ENCODE data around the gene SEMA4G. TPM values are rescaled to one million over a fixed set of nuclear protein-coding genes. Genes with fewer than 3 reads are reported as not detected.

The SEMA4G gene
- total and polyA plus RNA-seq, 2 of the 13 experiments (the other 11 are each of a cell fraction or from before 2014, with no cell fraction given) = 46.2 to 207 TPM

DNA sequence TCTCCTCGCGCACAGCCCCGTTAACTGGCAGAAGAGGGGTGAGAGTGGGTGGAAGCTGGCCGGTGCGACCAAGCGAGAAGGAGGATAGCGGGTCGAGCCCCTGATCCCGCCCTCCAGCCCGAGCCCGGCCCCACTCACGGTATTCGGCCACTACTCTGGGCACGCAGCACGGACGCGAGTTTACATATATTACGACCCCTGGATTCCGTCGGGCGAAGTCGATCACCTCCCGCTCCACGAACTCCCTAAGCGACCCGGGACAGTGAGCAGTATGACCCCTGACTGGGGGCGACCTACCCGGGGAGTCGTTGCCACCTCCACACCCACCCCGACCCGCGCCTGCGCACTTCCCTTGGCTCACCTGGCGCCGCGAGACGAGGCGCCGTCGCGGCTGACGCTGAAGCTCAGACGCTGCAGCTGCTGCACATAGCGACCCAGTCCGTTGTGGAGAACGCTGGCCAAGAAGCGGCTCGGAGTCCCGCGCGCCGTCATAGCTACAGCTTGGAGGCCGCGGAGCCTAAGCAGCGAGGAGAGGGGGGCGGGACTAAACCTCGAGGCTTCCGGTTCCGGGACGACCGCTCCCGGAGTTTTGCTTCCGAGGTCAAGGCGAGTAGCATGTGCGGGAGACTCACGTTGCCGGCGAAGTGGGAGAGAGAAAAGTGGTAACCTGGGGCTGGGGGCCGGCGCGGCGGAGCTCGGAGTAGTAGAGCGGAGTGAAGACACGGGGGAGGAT, 17.8 kb downstream of the SEMA4G start, which contains the start of the genes MRPL43 and TWNK (continued):
- TF ChIP-seq, protein P1, sequence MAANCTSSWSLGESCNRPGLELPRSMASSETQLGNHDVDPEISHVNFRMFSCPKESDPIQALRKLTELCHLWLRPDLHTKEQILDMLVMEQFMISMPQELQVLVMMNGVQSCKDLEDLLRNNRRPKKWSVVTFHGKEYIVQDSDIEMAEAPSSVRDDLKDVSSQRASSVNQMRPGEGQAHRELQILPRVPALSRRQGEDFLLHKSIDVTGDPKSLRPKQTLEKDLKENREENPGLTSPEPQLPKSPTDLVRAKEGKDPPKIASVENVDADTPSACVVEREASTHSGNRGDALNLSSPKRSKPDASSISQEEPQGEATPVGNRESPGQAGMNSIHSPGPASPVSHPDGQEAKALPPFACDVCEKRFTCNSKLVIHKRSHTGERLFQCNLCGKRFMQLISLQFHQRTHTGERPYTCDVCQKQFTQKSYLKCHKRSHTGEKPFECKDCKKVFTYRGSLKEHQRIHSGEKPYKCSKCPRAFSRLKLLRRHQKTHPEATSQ (CRISPR knock-in tag; IDR thresholded peaks at IDR 0.05; ENCODE audit: borderline replicate concordance) = no peak; the same call in none of the 2 replicates
- TF ChIP-seq, protein P2, sequence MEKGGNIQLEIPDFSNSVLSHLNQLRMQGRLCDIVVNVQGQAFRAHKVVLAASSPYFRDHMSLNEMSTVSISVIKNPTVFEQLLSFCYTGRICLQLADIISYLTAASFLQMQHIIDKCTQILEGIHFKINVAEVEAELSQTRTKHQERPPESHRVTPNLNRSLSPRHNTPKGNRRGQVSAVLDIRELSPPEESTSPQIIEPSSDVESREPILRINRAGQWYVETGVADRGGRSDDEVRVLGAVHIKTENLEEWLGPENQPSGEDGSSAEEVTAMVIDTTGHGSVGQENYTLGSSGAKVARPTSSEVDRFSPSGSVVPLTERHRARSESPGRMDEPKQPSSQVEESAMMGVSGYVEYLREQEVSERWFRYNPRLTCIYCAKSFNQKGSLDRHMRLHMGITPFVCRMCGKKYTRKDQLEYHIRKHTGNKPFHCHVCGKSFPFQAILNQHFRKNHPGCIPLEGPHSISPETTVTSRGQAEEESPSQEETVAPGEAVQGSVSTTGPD (CRISPR knock-in tag; IDR thresholded peaks at IDR 0.05) = no peak
- TF ChIP-seq NFKBIZ (CRISPR knock-in tag; IDR thresholded peaks at IDR 0.05) = 0 out of 2 replicates have a peak, but pooled peaks have one; percentile 27
- TF ChIP-seq YEATS4 (CRISPR knock-in tag; IDR thresholded peaks at IDR 0.05; ENCODE audit: borderline replicate concordance) = peak; percentile 29; the same call in 1 of the 2 replicates
- no peak for TF ChIP-seq SIX1 (CRISPR knock-in tag; IDR thresholded peaks at IDR 0.05; ENCODE audit: borderline replicate concordance)
- TF ChIP-seq MAFF (IDR thresholded peaks at IDR 0.05; ENCODE audit: low read depth, low read length) = no peak
- TF ChIP-seq ZNF530 (CRISPR knock-in tag; IDR thresholded peaks at IDR 0.05; ENCODE audit: low read depth) = no peak
- TF ChIP-seq, protein P3, sequence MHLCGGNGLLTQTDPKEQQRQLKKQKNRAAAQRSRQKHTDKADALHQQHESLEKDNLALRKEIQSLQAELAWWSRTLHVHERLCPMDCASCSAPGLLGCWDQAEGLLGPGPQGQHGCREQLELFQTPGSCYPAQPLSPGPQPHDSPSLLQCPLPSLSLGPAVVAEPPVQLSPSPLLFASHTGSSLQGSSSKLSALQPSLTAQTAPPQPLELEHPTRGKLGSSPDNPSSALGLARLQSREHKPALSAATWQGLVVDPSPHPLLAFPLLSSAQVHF (CRISPR knock-in tag; IDR thresholded peaks at IDR 0.05) = peak; percentile 80
- peak; percentile 40 for TF ChIP-seq YY1 (IDR thresholded peaks at IDR 0.05; ENCODE audit: insufficient read depth, insufficient replicate concordance, low read depth, low read length)
- TF ChIP-seq, protein P4, sequence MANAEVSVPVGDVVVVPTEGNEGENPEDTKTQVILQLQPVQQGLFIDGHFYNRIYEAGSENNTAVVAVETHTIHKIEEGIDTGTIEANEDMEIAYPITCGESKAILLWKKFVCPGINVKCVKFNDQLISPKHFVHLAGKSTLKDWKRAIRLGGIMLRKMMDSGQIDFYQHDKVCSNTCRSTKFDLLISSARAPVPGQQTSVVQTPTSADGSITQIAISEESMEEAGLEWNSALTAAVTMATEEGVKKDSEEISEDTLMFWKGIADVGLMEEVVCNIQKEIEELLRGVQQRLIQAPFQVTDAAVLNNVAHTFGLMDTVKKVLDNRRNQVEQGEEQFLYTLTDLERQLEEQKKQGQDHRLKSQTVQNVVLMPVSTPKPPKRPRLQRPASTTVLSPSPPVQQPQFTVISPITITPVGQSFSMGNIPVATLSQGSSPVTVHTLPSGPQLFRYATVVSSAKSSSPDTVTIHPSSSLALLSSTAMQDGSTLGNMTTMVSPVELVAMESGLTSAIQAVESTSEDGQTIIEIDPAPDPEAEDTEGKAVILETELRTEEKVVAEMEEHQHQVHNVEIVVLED (CRISPR knock-in tag; IDR thresholded peaks at IDR 0.05; ENCODE audit: borderline replicate concordance) = peak; percentile 52; the same call in 1 of the 2 replicates
- TF ChIP-seq, protein P5, sequence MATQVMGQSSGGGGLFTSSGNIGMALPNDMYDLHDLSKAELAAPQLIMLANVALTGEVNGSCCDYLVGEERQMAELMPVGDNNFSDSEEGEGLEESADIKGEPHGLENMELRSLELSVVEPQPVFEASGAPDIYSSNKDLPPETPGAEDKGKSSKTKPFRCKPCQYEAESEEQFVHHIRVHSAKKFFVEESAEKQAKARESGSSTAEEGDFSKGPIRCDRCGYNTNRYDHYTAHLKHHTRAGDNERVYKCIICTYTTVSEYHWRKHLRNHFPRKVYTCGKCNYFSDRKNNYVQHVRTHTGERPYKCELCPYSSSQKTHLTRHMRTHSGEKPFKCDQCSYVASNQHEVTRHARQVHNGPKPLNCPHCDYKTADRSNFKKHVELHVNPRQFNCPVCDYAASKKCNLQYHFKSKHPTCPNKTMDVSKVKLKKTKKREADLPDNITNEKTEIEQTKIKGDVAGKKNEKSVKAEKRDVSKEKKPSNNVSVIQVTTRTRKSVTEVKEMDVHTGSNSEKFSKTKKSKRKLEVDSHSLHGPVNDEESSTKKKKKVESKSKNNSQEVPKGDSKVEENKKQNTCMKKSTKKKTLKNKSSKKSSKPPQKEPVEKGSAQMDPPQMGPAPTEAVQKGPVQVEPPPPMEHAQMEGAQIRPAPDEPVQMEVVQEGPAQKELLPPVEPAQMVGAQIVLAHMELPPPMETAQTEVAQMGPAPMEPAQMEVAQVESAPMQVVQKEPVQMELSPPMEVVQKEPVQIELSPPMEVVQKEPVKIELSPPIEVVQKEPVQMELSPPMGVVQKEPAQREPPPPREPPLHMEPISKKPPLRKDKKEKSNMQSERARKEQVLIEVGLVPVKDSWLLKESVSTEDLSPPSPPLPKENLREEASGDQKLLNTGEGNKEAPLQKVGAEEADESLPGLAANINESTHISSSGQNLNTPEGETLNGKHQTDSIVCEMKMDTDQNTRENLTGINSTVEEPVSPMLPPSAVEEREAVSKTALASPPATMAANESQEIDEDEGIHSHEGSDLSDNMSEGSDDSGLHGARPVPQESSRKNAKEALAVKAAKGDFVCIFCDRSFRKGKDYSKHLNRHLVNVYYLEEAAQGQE (IDR thresholded peaks at IDR 0.05; ENCODE audit: borderline replicate concordance in 1 of 2, low read depth in 1 of 2, low read length in 2 of 2) = peak in 1 of 2 experiments; percentile 33; a peak in 1 of 4 replicates
- no peak for TF ChIP-seq PLRG1 (conservative IDR thresholded peaks at IDR 0.05)
- TF ChIP-seq, protein P6, sequence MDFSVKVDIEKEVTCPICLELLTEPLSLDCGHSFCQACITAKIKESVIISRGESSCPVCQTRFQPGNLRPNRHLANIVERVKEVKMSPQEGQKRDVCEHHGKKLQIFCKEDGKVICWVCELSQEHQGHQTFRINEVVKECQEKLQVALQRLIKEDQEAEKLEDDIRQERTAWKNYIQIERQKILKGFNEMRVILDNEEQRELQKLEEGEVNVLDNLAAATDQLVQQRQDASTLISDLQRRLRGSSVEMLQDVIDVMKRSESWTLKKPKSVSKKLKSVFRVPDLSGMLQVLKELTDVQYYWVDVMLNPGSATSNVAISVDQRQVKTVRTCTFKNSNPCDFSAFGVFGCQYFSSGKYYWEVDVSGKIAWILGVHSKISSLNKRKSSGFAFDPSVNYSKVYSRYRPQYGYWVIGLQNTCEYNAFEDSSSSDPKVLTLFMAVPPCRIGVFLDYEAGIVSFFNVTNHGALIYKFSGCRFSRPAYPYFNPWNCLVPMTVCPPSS (IDR thresholded peaks at IDR 0.05) = no peak
- peak; percentile 91 for TF ChIP-seq HDAC1 (CRISPR knock-in tag; IDR thresholded peaks at IDR 0.05)
- TF ChIP-seq, protein P7, sequence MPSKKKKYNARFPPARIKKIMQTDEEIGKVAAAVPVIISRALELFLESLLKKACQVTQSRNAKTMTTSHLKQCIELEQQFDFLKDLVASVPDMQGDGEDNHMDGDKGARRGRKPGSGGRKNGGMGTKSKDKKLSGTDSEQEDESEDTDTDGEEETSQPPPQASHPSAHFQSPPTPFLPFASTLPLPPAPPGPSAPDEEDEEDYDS (CRISPR knock-in tag; IDR thresholded peaks at IDR 0.05) = peak; percentile 67; the same call in 1 of the 2 replicates
- TF ChIP-seq HNRNPK (IDR thresholded peaks at IDR 0.05; ENCODE audit: low read depth, low read length, poor library complexity, severe bottlenecking) = peak; percentile 47
- no peak for TF ChIP-seq HMG20B (CRISPR knock-in tag; conservative IDR thresholded peaks at IDR 0.05)
